Smooth muscle cell (in vitro differentiated cells): ENCODE data around the gene CPLANE2. TPM values are rescaled to one million over a fixed set of nuclear protein-coding genes. Genes with fewer than 3 reads are reported as not detected.

Experiments used
- DNase-seq: peaks from one replicate; lab custom pipeline; 2025; ENCODE audit not compliant: unreplicated experiment; lab: John Stamatoyannopoulos, UW
- H2AFZ ChIP-seq: fragments of 200-600 bp; sonication (generic); 2 replicates; pipeline ENCODE4 v1.6.0; 2016; ENCODE audit warnings: antibody characterized with exemption, low read depth, mild to moderate bottlenecking
- H3F3A ChIP-seq: fragments of 200-600 bp; sonication (generic); 2 replicates; pipeline ENCODE4 v1.6.0; 2017; ENCODE audit warnings: antibody characterized with exemption, low read depth
- H3K27ac ChIP-seq: fragments of 200-600 bp; sonication (generic); 2 replicates; pipeline ENCODE4 v1.5.1; 2016; ENCODE audit warnings: low read depth, mild to moderate bottlenecking
- H3K27me3 ChIP-seq: fragments of 200-600 bp; sonication (generic); 2 replicates; pipeline ENCODE4 v1.6.1; 2016; ENCODE audit warnings: low read depth, mild to moderate bottlenecking
- H3K36me3 ChIP-seq: fragments of 200-600 bp; sonication (generic); 2 replicates; pipeline ENCODE4 v1.5.1; 2016; ENCODE audit warnings: low read depth
- H3K4me1 ChIP-seq: fragments of 200-600 bp; sonication (generic); 2 replicates; pipeline ENCODE4 v1.5.1; 2016; ENCODE audit warnings: low read depth
- H3K4me2 ChIP-seq: fragments of 200-600 bp; sonication (generic); 2 replicates; pipeline ENCODE4 v1.6.0; 2016; ENCODE audit warnings: mild to moderate bottlenecking
- H3K4me3 ChIP-seq: fragments of 200-600 bp; sonication (generic); 2 replicates; pipeline ENCODE4 v1.5.1; 2016; ENCODE audit warnings: mild to moderate bottlenecking
- H3K79me2 ChIP-seq: fragments of 200-600 bp; sonication (generic); 2 replicates; pipeline ENCODE4 v1.6.0; 2016; ENCODE audit warnings: low read depth, mild to moderate bottlenecking
- H3K9ac ChIP-seq: fragments of 200-600 bp; sonication (generic); 2 replicates; pipeline ENCODE4 v1.6.0; 2016; ENCODE audit warnings: low read depth
- H3K9me3 ChIP-seq: fragments of 200-600 bp; sonication (generic); replicated peaks from 2 replicates; pipeline ENCODE4 v1.5.1; 2016; ENCODE audit warnings: low read depth
- H4K20me1 ChIP-seq: fragments of 200-600 bp; sonication (generic); 2 replicates; pipeline ENCODE4 v1.6.0; 2016; ENCODE audit warnings: low read depth
- CTCF ChIP-seq: fragments of 200-600 bp; sonication (generic); IDR thresholded peaks from 2 replicates; pipeline ENCODE4 v1.5.1; 2017; ENCODE audit warnings: borderline replicate concordance, mild to moderate bottlenecking, antibody characterized with exemption; ENCODE audit not compliant: insufficient read depth, poor library complexity, severe bottlenecking
- WGBS: methylation state at CpG from one replicate; pipeline ENCODE4 v1.1.7; 2016; ENCODE audit warnings: low lambda C conversion rate; 5-methylcytosine and 5-hydroxymethylcytosine counted together
- polyA plus RNA-seq: library from polyadenylated mRNA; unstranded; fragments of >200 nt; fragmentation: Nextera tagmentation; extraction: Ambion mirVana; gene quantifications from 2 replicates; pipeline ENCODE4 v1.2.1, GENCODE V29; 2016
- total RNA-seq: library from RNA; depleted of rRNA; stranded (reverse); fragments of >200 nt; gene quantifications from 2 replicates; pipeline ENCODE4 v1.2.3, GENCODE V29; 2014

Gene CPLANE2
- total and polyA plus RNA-seq, 2 experiments from 2014 or later, result 2.2 to 2.5 TPM

GRCh38 chr1:16191916-16192546 is 45.0 kb downstream of the CPLANE2 start:
- whole genome bisulfite sequencing, result 78% methylated on average over 6 of the region's 6 CpGs
- no peak for TF ChIP-seq CTCF
- no peak for DNase-seq

GRCh38 chr1:16191309-16191708 is 45.7 kb downstream of the CPLANE2 start:
- 100% methylated on average over 1 of the region's 1 CpG for WGBS
- Histone ChIP-seq H3K27ac (no peak overlapping the region), H3F3A (no peaks in the 10 kb centered on the region), H3K79me2 (no peaks in the 10 kb centered on the region), H3K4me1 (no peaks in the 10 kb centered on the region), H4K20me1 (no peaks in the 10 kb centered on the region), H3K4me2 (no peak overlapping the region), H3K27me3 (no peaks in the 10 kb centered on the region), H3K9ac (no peak overlapping the region), H2AFZ (no peak overlapping the region), H3K4me3 (no peak overlapping the region), H3K9me3 (no peaks in the 10 kb centered on the region), H3K36me3 (no peaks in the 10 kb centered on the region)
- TF ChIP-seq CTCF, result no peak
- no peak for DNase-seq

More at GRCh38 chr1:16191916-16192546, 45.0 kb downstream of the CPLANE2 start:
- no peak overlapping the region for H3K9ac ChIP-seq
- H2AFZ ChIP-seq, result no peak overlapping the region
- no peaks in the 10 kb centered on the region for H3K9me3 ChIP-seq
- no peaks in the 10 kb centered on the region for H3F3A ChIP-seq
- no peaks in the 10 kb centered on the region for H3K36me3 ChIP-seq
- no peak overlapping the region for H3K4me3 ChIP-seq
- no peaks in the 10 kb centered on the region for H4K20me1 ChIP-seq
- H3K27me3 ChIP-seq, result no peaks in the 10 kb centered on the region
- H3K4me2 ChIP-seq, result no peak overlapping the region
- H3K4me1 ChIP-seq, result no peaks in the 10 kb centered on the region
- no peak overlapping the region for H3K27ac ChIP-seq
- no peaks in the 10 kb centered on the region for H3K79me2 ChIP-seq

- no peaks in the 10 kb centered on the region for H3K4me1 ChIP-seq
- H4K20me1 ChIP-seq, result no peaks in the 10 kb centered on the region
- H2AFZ ChIP-seq, result no peak overlapping the region
- no peaks in the 10 kb centered on the region for H3F3A ChIP-seq
- no peak overlapping the region for H3K9ac ChIP-seq
- no peak overlapping the region for H3K4me3 ChIP-seq
- H3K27ac ChIP-seq, result no peak overlapping the region
- no peaks in the 10 kb centered on the region for H3K9me3 ChIP-seq
- no peaks in the 10 kb centered on the region for H3K27me3 ChIP-seq
- no peaks in the 10 kb centered on the region for H3K36me3 ChIP-seq
- no peak for TF ChIP-seq CTCF
- H3K79me2 ChIP-seq, result no peaks in the 10 kb centered on the region
- 65% methylated on average over 9 of the region's 9 CpGs for WGBS
- H3K4me2 ChIP-seq, result no peak overlapping the region
- no peak for DNase-seq
Measured at GRCh38 chr1:16189921-16190621, 46.9 kb downstream of the CPLANE2 start.
